ENCODE measurements around the gene HBD. TPM values are rescaled to one million over a fixed set of nuclear protein-coding genes. Genes with fewer than 3 reads are reported as not detected.

The HBD gene
- total and polyA plus RNA-seq, 2 experiments from 2014 or later, result not detected

DNA sequence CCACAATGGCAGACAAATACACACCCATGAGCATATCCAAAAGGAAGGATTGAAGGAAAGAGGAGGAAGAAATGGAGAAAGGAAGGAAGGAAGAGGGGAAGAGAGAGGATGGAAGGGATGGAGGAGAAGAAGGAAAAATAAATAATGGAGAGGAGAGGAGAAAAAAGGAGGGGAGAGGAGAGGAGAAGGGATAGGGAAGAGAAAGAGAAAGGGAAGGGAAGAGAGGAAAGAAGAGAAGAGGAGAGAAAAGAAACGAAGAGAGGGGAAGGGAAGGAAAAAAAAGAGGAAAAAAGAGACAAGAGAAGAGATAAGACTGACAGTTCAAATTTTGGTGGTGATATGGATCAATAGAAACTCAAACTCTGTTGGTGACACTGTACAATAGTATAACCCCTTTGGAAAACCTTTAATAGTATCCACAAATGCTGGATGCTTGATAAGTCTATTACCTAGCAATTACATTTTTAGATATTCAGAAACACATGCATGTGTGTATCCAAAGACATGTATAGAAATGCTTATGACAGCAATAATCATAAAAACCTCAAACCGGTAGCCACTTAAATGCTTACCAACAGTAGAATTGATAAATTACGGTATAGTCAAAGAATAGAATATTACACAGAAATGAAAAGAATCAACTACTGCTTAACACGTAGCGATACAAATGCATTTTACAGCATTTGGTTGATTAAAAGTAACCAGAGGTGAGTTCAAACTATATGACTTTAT is 1.2 kb upstream of the HBD start:
- in situ Hi-C loops (cut with MboI), result no loop called here
- Histone ChIP-seq H3K9ac (no peak overlapping the region), H3F3A (ENCODE audit: insufficient read depth) (0 out of 2 replicates have a peak, but pooled peaks cover 5% of the 10 kb centered on the region), H3K4me3 (no peak overlapping the region), H3K4me2 (ENCODE audit: unreplicated experiment) (no peak overlapping the region), H3K9me3 (ENCODE audit: low read depth) (no peaks in the 10 kb centered on the region), H2AFZ (no peak overlapping the region), H3K9me2 (ENCODE audit: insufficient read depth) (no peaks in the 10 kb centered on the region), H3K79me2 (ENCODE audit: insufficient read depth) (no peaks in the 10 kb centered on the region), H4K20me1 (ENCODE audit: insufficient read depth) (no peaks in the 10 kb centered on the region), H3K4me1 (ENCODE audit: insufficient read depth) (no peaks in the 10 kb centered on the region; the same call in 1 of the 2 replicates), H3K27me3 (replicated peaks; ENCODE audit: insufficient read depth) (no peaks in the 10 kb centered on the region), H3K27ac (no peak overlapping the region), H3K36me3 (ENCODE audit: low read depth) (no peaks in the 10 kb centered on the region)
- no peak for DNase-seq
- WGBS, 2 experiments (ENCODE audit: low coverage in 1 of 2, low lambda C conversion rate in 2 of 2, missing lambda C conversion rate in 2 of 2), result 68 to 76% methylated on average over 4 to 5 of the region's 5 CpGs
- no peak for TF ChIP-seq EZH2phosphoT487 (IDR thresholded peaks at IDR 0.05; ENCODE audit: insufficient read depth, low read depth)
- TF ChIP-seq EZH2 (IDR thresholded peaks at IDR 0.05; ENCODE audit: insufficient read depth, poor library complexity, severe bottlenecking), result no peak

GRCh38 chr11:5233307-5233706 is 976 bp downstream of the HBD start:
- H3K4me1 ChIP-seq (ENCODE audit: insufficient read depth), result no peaks in the 10 kb centered on the region; the same call in 1 of the 2 replicates
- H3K9me3 ChIP-seq (ENCODE audit: low read depth), result no peaks in the 10 kb centered on the region
- 68 to 75% methylated on average over 1 of the region's 1 CpG for WGBS, 2 experiments (ENCODE audit: low coverage in 1 of 2, low lambda C conversion rate in 2 of 2, missing lambda C conversion rate in 2 of 2)
- no peak for DNase-seq
- no peak overlapping the region for H3K4me3 ChIP-seq
- H4K20me1 ChIP-seq (ENCODE audit: insufficient read depth), result no peaks in the 10 kb centered on the region
- H3K27ac ChIP-seq, result no peak overlapping the region
- no peak overlapping the region for H2AFZ ChIP-seq
- in situ Hi-C loops (cut with MboI), result no loop called here
- H3K9me2 ChIP-seq (ENCODE audit: insufficient read depth), result no peaks in the 10 kb centered on the region
- no peaks in the 10 kb centered on the region for H3K27me3 ChIP-seq (replicated peaks; ENCODE audit: insufficient read depth)
- H3F3A ChIP-seq (ENCODE audit: insufficient read depth), result 0 out of 2 replicates have a peak, but pooled peaks cover 5% of the 10 kb centered on the region
- no peak overlapping the region for H3K4me2 ChIP-seq (ENCODE audit: unreplicated experiment)
- H3K36me3 ChIP-seq (ENCODE audit: low read depth), result no peaks in the 10 kb centered on the region
- no peak for TF ChIP-seq EZH2phosphoT487 (IDR thresholded peaks at IDR 0.05; ENCODE audit: insufficient read depth, low read depth)
- TF ChIP-seq EZH2 (IDR thresholded peaks at IDR 0.05; ENCODE audit: insufficient read depth, poor library complexity, severe bottlenecking), result no peak
- H3K9ac ChIP-seq, result no peak overlapping the region
- no peaks in the 10 kb centered on the region for H3K79me2 ChIP-seq (ENCODE audit: insufficient read depth)

GRCh38 chr11:5232821-5233220 is 1.5 kb downstream of the HBD start:
- Histone ChIP-seq H3K79me2 (ENCODE audit: insufficient read depth) (no peaks in the 10 kb centered on the region), H3K9ac (no peak overlapping the region), H3K4me1 (ENCODE audit: insufficient read depth) (no peaks in the 10 kb centered on the region; the same call in 1 of the 2 replicates), H3F3A (ENCODE audit: insufficient read depth) (0 out of 2 replicates have a peak, but pooled peaks cover 5% of the 10 kb centered on the region), H3K9me2 (ENCODE audit: insufficient read depth) (no peaks in the 10 kb centered on the region), H4K20me1 (ENCODE audit: insufficient read depth) (no peaks in the 10 kb centered on the region), H3K27ac (no peak overlapping the region), H2AFZ (no peak overlapping the region), H3K4me2 (ENCODE audit: unreplicated experiment) (no peak overlapping the region), H3K27me3 (replicated peaks; ENCODE audit: insufficient read depth) (no peaks in the 10 kb centered on the region), H3K9me3 (ENCODE audit: low read depth) (no peaks in the 10 kb centered on the region), H3K4me3 (no peak overlapping the region), H3K36me3 (ENCODE audit: low read depth) (no peaks in the 10 kb centered on the region)
- TF ChIP-seq EZH2 (IDR thresholded peaks at IDR 0.05; ENCODE audit: insufficient read depth, poor library complexity, severe bottlenecking), result no peak
- no peak for TF ChIP-seq EZH2phosphoT487 (IDR thresholded peaks at IDR 0.05; ENCODE audit: insufficient read depth, low read depth)
- WGBS, 2 experiments (ENCODE audit: low coverage in 1 of 2, low lambda C conversion rate in 2 of 2, missing lambda C conversion rate in 2 of 2), result 84% methylated on average over 2 of the region's 2 CpGs
- in situ Hi-C loops (cut with MboI), result no loop called here
- DNase-seq, result no peak

- no peaks in the 10 kb centered on the region for H3K9me3 ChIP-seq (ENCODE audit: low read depth)
- no peak overlapping the region for H2AFZ ChIP-seq
- H4K20me1 ChIP-seq (ENCODE audit: insufficient read depth), result no peaks in the 10 kb centered on the region
- no peak for DNase-seq
- in situ Hi-C loops (cut with MboI), result no loop called here
- no peaks in the 10 kb centered on the region for H3K36me3 ChIP-seq (ENCODE audit: low read depth)
- H3K4me3 ChIP-seq, result no peak overlapping the region
- 55 to 57% methylated on average over 3 of the region's 3 CpGs for WGBS, 2 experiments (ENCODE audit: low coverage in 1 of 2, low lambda C conversion rate in 2 of 2, missing lambda C conversion rate in 2 of 2)
- no peak overlapping the region for H3K4me2 ChIP-seq (ENCODE audit: unreplicated experiment)
- H3K4me1 ChIP-seq (ENCODE audit: insufficient read depth), result no peaks in the 10 kb centered on the region; the same call in 1 of the 2 replicates
- H3K27ac ChIP-seq, result no peak overlapping the region
- 0 out of 2 replicates have a peak, but pooled peaks cover 5% of the 10 kb centered on the region for H3F3A ChIP-seq (ENCODE audit: insufficient read depth)
- H3K79me2 ChIP-seq (ENCODE audit: insufficient read depth), result no peaks in the 10 kb centered on the region
- no peaks in the 10 kb centered on the region for H3K9me2 ChIP-seq (ENCODE audit: insufficient read depth)
- TF ChIP-seq EZH2phosphoT487 (IDR thresholded peaks at IDR 0.05; ENCODE audit: insufficient read depth, low read depth) (no peak), EZH2 (IDR thresholded peaks at IDR 0.05; ENCODE audit: insufficient read depth, poor library complexity, severe bottlenecking) (no peak)
- no peak overlapping the region for H3K9ac ChIP-seq
- H3K27me3 ChIP-seq (replicated peaks; ENCODE audit: insufficient read depth), result no peaks in the 10 kb centered on the region
Observed at GRCh38 chr11:5232176-5232575, 2.1 kb downstream of the HBD start.
